Measurements from ENCODE around the gene TNS2.

- TF ChIP-seq, protein P1, sequence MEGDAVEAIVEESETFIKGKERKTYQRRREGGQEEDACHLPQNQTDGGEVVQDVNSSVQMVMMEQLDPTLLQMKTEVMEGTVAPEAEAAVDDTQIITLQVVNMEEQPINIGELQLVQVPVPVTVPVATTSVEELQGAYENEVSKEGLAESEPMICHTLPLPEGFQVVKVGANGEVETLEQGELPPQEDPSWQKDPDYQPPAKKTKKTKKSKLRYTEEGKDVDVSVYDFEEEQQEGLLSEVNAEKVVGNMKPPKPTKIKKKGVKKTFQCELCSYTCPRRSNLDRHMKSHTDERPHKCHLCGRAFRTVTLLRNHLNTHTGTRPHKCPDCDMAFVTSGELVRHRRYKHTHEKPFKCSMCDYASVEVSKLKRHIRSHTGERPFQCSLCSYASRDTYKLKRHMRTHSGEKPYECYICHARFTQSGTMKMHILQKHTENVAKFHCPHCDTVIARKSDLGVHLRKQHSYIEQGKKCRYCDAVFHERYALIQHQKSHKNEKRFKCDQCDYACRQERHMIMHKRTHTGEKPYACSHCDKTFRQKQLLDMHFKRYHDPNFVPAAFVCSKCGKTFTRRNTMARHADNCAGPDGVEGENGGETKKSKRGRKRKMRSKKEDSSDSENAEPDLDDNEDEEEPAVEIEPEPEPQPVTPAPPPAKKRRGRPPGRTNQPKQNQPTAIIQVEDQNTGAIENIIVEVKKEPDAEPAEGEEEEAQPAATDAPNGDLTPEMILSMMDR (IDR thresholded peaks at IDR 0.05), result no peak
- no peak for TF ChIP-seq POLR2A (IDR thresholded peaks at IDR 0.05)
These were observed 974 bp upstream of the TNS2 start for GRCh38 chr12:53048780-53049401.

Measured in heart left ventricle (tissue), 13 donors.